GM08714 (cell line): Measurements from ENCODE around the gene HS3ST4.
"Not testable (repeated sequence)": the region's sequence is repeated elsewhere in the genome, so short reads cannot be mapped to it uniquely, and the experiment has no call there.

Experiments
- H3K4me3 ChIP-seq: fragments of 200-500 bp; sonication (Bioruptor generic); 2 replicates; pipeline ENCODE4 v1.5.1; 2014; ENCODE audit warnings: mild to moderate bottlenecking, low read length, inconsistent platforms
- ZNF274 ChIP-seq: IDR thresholded peaks from 2 replicates; pipeline ENCODE4 v1.6.1; 2012; ENCODE audit warnings: mild to moderate bottlenecking, low read depth, low read length

The HS3ST4 gene

GRCh38 chr16:26005336-26005735, 313.6 kb downstream of the HS3ST4 start:
- TF ChIP-seq ZNF274: no peak
- H3K4me3 ChIP-seq: no peak overlapping the region

GRCh38 chr16:26012376-26012775, 320.6 kb downstream of the HS3ST4 start:
- no peak overlapping the region for H3K4me3 ChIP-seq
- no peak for TF ChIP-seq ZNF274

- no peak overlapping the region for H3K4me3 ChIP-seq
- no peak for TF ChIP-seq ZNF274
Measured at GRCh38 chr16:26015776-26016175, 324.0 kb downstream of the HS3ST4 start.

- no peak overlapping the region for H3K4me3 ChIP-seq
Measured at GRCh38 chr16:26016989-26017388, 325.2 kb downstream of the HS3ST4 start.

GRCh38 chr16:26019381-26020242, 327.9 kb downstream of the HS3ST4 start:
- H3K4me3 ChIP-seq: no peak overlapping the region
- no peak for TF ChIP-seq ZNF274

More at GRCh38 chr16:26016989-26017388, 325.2 kb downstream of the HS3ST4 start:
- no peak for TF ChIP-seq ZNF274

- TF ChIP-seq ZNF274: no peak
- H3K4me3 ChIP-seq: no peak overlapping the region
Measured at GRCh38 chr16:26026709-26027450, 335.1 kb downstream of the HS3ST4 start.

GRCh38 chr16:26031286-26031685, 339.5 kb downstream of the HS3ST4 start:
- H3K4me3 ChIP-seq: no peak overlapping the region
- no peak for TF ChIP-seq ZNF274

- not testable (repeated sequence) for H3K4me3 ChIP-seq
Measured at GRCh38 chr16:26032661-26033060, 340.9 kb downstream of the HS3ST4 start.

- TF ChIP-seq ZNF274: no peak
- no peak overlapping the region for H3K4me3 ChIP-seq
Measured at GRCh38 chr16:26041952-26042668, 350.4 kb downstream of the HS3ST4 start.

GRCh38 chr16:26050472-26050871, 358.7 kb downstream of the HS3ST4 start:
- TF ChIP-seq ZNF274: no peak
- H3K4me3 ChIP-seq: no peak overlapping the region

GRCh38 chr16:26051063-26051462, 359.3 kb downstream of the HS3ST4 start:
- no peak overlapping the region for H3K4me3 ChIP-seq
- TF ChIP-seq ZNF274: no peak

- no peak for TF ChIP-seq ZNF274
- H3K4me3 ChIP-seq: no peak overlapping the region
Measured at GRCh38 chr16:26053889-26054288, 362.1 kb downstream of the HS3ST4 start.

GRCh38 chr16:26058326-26058725, 366.6 kb downstream of the HS3ST4 start:
- no peak overlapping the region for H3K4me3 ChIP-seq
- no peak for TF ChIP-seq ZNF274

- TF ChIP-seq ZNF274: no peak
- H3K4me3 ChIP-seq: no peak overlapping the region
Measured at GRCh38 chr16:26070302-26071100, 378.7 kb downstream of the HS3ST4 start.
